GM12878 (cell line): ENCODE measurements around the gene KISS1R. TPM values are rescaled to one million over a fixed set of nuclear protein-coding genes. Genes with fewer than 3 reads are reported as not detected.

Experiments
- BRCA1 ChIP-seq: IDR thresholded peaks from 2 replicates; pipeline ENCODE4 v1.6.1; 2011; ENCODE audit warnings: low read depth, low read length, improper control_type of control experiment
- CBFB ChIP-seq: IDR thresholded peaks from 2 replicates; pipeline ENCODE4 v1.6.1; 2016; ENCODE audit warnings: antibody characterized with exemption, low read depth
- EED ChIP-seq: sonication (generic); IDR thresholded peaks from 2 replicates; pipeline ENCODE4 v1.6.1; 2016; ENCODE audit warnings: antibody characterized with exemption, low read depth
- HSF1 ChIP-seq: fragments of 150-350 bp; IDR thresholded peaks from 2 replicates; pipeline ENCODE4 v1.6.1; 2014; ENCODE audit warnings: mild to moderate bottlenecking, low read depth, low read length
- JUNB ChIP-seq: IDR thresholded peaks from 2 replicates; pipeline ENCODE4 v1.6.1; 2016; ENCODE audit warnings: antibody characterized with exemption, mild to moderate bottlenecking
- NBN ChIP-seq: fragments of 450-650 bp; IDR thresholded peaks from 2 replicates; pipeline ENCODE4 v1.6.1; 2016
- PAX5 ChIP-seq: IDR thresholded peaks from 2 replicates; pipeline ENCODE4 v1.6.1; 2011; ENCODE audit warnings: low read depth, low read length, borderline replicate concordance
- POLR2A ChIP-seq: IDR thresholded peaks from 2 replicates; pipeline ENCODE4 v1.6.1; 2011; ENCODE audit warnings: low read depth, mild to moderate bottlenecking, low read length
- RAD21 ChIP-seq: IDR thresholded peaks from 2 replicates; pipeline ENCODE4 v1.6.1; 2011; ENCODE audit warnings: mild to moderate bottlenecking, low read depth, low read length, moderate library complexity; ENCODE audit not compliant: insufficient read depth
- RB1 ChIP-seq: fragments of 450-650 bp; formaldehyde crosslinking; IDR thresholded peaks from 2 replicates; pipeline ENCODE4 v1.6.1; 2017; ENCODE audit warnings: mild to moderate bottlenecking, borderline replicate concordance
- RCOR1 ChIP-seq: conservative IDR thresholded peaks from 2 replicates; pipeline ENCODE4 v1.6.1; 2012; ENCODE audit warnings: low read depth, low read length, improper control_type of control experiment
- RUNX3 ChIP-seq: IDR thresholded peaks from 2 replicates; pipeline ENCODE4 v1.6.1; 2012; ENCODE audit warnings: low read length, inconsistent platforms
- SMC3 ChIP-seq: IDR thresholded peaks from 2 replicates; pipeline ENCODE4 v1.6.1; 2011; ENCODE audit warnings: low read length, improper control_type of control experiment, borderline replicate concordance
- TCF12 ChIP-seq: IDR thresholded peaks from 2 replicates; pipeline ENCODE4 v1.6.1; 2011; ENCODE audit warnings: low read depth, mild to moderate bottlenecking, low read length
- YY1 ChIP-seq: IDR thresholded peaks from 2 replicates; pipeline ENCODE4 v1.6.1; 2011; ENCODE audit warnings: low read depth, mild to moderate bottlenecking, low read length
- ZBTB33 ChIP-seq: fragments of 450-650 bp; IDR thresholded peaks from 2 replicates; pipeline ENCODE4 v1.6.1; 2017; ENCODE audit warnings: mild to moderate bottlenecking
- ZNF207 ChIP-seq: fragments of 450-650 bp; IDR thresholded peaks from 2 replicates; pipeline ENCODE4 v1.6.1; 2014; ENCODE audit warnings: antibody characterized with exemption, mild to moderate bottlenecking, borderline replicate concordance
- ZNF384 ChIP-seq: IDR thresholded peaks from 2 replicates; pipeline ENCODE4 v1.6.1; 2012; ENCODE audit warnings: low read depth, mild to moderate bottlenecking, low read length, improper control_type of control experiment, borderline replicate concordance
- ZNF687 ChIP-seq: fragments of 450-650 bp; IDR thresholded peaks from 2 replicates; pipeline ENCODE4 v1.6.1; 2017; ENCODE audit warnings: mild to moderate bottlenecking, moderate library complexity
- ZZZ3 ChIP-seq: IDR thresholded peaks from 2 replicates; pipeline ENCODE4 v1.6.1; 2011; ENCODE audit warnings: low read depth; ENCODE audit not compliant: control insufficient read depth, insufficient read length
- polyA plus RNA-seq, 11 experiments: library from polyadenylated mRNA; depleted of rRNA in 4 of 11; unstranded in 6 of 11; stranded (reverse) in 5 of 11; fragments of >200 nt; fragmentation: Nextera tagmentation in 4 of 11; fragmentation: Illumina TruSeq in 1 of 11; extraction: Ambion mirVana in 4 of 11; extraction: Trizol in 1 of 11; gene quantifications; 1 replicate in 1 of 11; 2 replicates in 10 of 11; pipeline versions ENCODE4 v1.2.1 to v1.2.3, GENCODE V29; 2011 to 2016; ENCODE audit warnings: inconsistent platforms in 2 of 11, missing spikeins in 2 of 11, low read depth in 1 of 11
- total RNA-seq, 4 experiments: library from RNA; depleted of rRNA in 3 of 4; stranded (reverse); fragments of >200 nt in 3 of 4; fragmentation: Illumina TruSeq in 1 of 4; extraction: Trizol in 1 of 4; gene quantifications; 2 replicates each; pipeline versions ENCODE4 v1.2.1 to v1.2.3, GENCODE V29; 2013 to 2021
- TF ChIP-seq, protein P1 (sequence below): IDR thresholded peaks from 2 replicates; pipeline ENCODE4 v1.6.1; 2012; ENCODE audit warnings: low read length, inconsistent platforms
- TF ChIP-seq, protein P2 (sequence below): IDR thresholded peaks from 2 replicates; pipeline ENCODE4 v1.6.1; 2012; ENCODE audit warnings: low read depth, low read length, improper control_type of control experiment

The KISS1R gene
- total and polyA plus RNA-seq, 10 of the 15 experiments (the other 5 are each of a cell fraction or from before 2014, with no cell fraction given), result 0.13 to 2.7 (median 1.4) TPM; not detected in 3

DNA sequence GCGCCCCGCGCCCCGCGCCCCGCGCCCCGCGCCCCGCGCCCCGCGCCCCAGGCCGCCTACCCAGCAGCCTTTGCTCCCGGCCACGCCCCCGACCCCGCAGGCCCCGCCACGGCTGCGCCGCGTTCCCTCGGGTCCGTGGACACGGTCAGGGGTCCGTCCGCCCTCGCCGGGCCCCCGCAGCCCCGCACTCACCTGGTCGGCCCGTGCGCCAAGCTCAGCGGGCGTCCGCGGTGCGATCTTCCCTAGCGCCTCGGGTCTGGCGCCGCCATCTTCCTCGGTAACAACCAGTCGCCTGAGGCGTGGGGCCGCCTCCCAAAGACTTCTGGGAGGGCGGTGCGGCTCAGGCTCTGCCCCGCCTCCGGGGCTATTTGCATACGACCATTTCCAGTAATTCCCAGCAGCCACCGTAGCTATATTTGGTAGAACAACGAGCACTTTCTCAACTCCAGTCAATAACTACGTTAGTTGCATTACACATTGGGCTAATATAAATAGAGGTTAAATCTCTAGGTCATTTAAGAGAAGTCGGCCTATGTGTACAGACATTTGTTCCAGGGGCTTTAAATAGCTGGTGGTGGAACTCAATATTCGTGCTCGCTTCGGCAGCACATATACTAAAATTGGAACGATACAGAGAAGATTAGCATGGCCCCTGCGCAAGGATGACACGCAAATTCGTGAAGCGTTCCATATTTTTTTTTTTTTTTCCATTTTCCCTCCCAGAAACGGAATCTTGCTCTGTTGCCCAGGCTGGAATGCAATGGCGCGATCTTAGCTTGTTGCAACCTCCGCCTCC is 24.0 kb upstream of the KISS1R start, which contains the start of the genes MED16 and RNU6-9 (continued):
- TF ChIP-seq YY1, result peak; percentile 96
- no peak for TF ChIP-seq RAD21
- TF ChIP-seq JUNB, result no peak
- peak; percentile 77; the same call in 1 of the 2 replicates for TF ChIP-seq NBN
- TF ChIP-seq, protein P1, sequence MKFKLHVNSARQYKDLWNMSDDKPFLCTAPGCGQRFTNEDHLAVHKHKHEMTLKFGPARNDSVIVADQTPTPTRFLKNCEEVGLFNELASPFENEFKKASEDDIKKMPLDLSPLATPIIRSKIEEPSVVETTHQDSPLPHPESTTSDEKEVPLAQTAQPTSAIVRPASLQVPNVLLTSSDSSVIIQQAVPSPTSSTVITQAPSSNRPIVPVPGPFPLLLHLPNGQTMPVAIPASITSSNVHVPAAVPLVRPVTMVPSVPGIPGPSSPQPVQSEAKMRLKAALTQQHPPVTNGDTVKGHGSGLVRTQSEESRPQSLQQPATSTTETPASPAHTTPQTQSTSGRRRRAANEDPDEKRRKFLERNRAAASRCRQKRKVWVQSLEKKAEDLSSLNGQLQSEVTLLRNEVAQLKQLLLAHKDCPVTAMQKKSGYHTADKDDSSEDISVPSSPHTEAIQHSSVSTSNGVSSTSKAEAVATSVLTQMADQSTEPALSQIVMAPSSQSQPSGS, result no peak
- TF ChIP-seq CBFB, result no peak
- 0 out of 2 replicates have a peak, but pooled peaks have one; percentile 69 for TF ChIP-seq ZNF687
- no peak for TF ChIP-seq BRCA1
- TF ChIP-seq, protein P2, sequence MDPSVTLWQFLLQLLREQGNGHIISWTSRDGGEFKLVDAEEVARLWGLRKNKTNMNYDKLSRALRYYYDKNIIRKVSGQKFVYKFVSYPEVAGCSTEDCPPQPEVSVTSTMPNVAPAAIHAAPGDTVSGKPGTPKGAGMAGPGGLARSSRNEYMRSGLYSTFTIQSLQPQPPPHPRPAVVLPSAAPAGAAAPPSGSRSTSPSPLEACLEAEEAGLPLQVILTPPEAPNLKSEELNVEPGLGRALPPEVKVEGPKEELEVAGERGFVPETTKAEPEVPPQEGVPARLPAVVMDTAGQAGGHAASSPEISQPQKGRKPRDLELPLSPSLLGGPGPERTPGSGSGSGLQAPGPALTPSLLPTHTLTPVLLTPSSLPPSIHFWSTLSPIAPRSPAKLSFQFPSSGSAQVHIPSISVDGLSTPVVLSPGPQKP, result no peak
- peak; percentile 84; the same call in 1 of the 2 replicates for TF ChIP-seq RB1
- no peak for TF ChIP-seq TCF12
- no peak for TF ChIP-seq ZNF384
- TF ChIP-seq EED, result no peak
- TF ChIP-seq RCOR1, result no peak
- TF ChIP-seq HSF1, result no peak
- TF ChIP-seq POLR2A, result peak; percentile 89
- no peak for TF ChIP-seq ZZZ3
- no peak for TF ChIP-seq SMC3
- no peak for TF ChIP-seq ZBTB33
- no peak for TF ChIP-seq PAX5
- TF ChIP-seq RUNX3, result no peak
- TF ChIP-seq ZNF207, result peak; percentile 89
